Spleen (tissue), 7 donors: Measurements from ENCODE around the gene ADPRM.

Experiments used
- CTCF ChIP-seq, 11 experiments: fragments of 200-600 bp in 7 of 11; fragments of 450-650 bp in 4 of 11; sonication (generic) in 4 of 11; IDR thresholded peaks in 8 of 11; conservative IDR thresholded peaks in 3 of 11; 1 replicate in 7 of 11; 2 replicates in 4 of 11; pipeline versions ENCODE4 v1.4.0 to v1.8.0; 2016 to 2021; ENCODE audit warnings: antibody characterized with exemption in 11 of 11, inconsistent platforms in 4 of 11, mild to moderate bottlenecking in 1 of 11
- POLR2A ChIP-seq, 3 donors: fragments of 450-650 bp; IDR thresholded peaks; one replicate each; pipeline ENCODE4 v1.5.1; 2017; ENCODE audit warnings: antibody characterized with exemption in 3 of 3, mild to moderate bottlenecking in 1 of 3
- donor health status: DM: no; HTN: no; CAD: no; lungs with moderate emphysema.
- donor health status: DM: no; HTN: no; CAD: no.
- donor health status: DM: no; HTN: no; CAD: no.

- TF ChIP-seq CTCF (IDR thresholded peaks at IDR 0.05 in 8 of 11, conservative IDR thresholded peaks at IDR 0.05 in 3 of 11) (peak in 10 of 11 experiments; percentile 28 to 70 (median 48)), POLR2A (IDR thresholded peaks at IDR 0.05) (peak; percentile 86 to 94 (median 93))
Measured at GRCh38 chr17:10697092-10698081, at the start of gene ADPRM, which contains the start of gene SCO1.
